Right lung (tissue), 5 donors: ENCODE measurements around the gene HIVEP1. TPM values are rescaled to one million over a fixed set of nuclear protein-coding genes. Genes with fewer than 3 reads are reported as not detected.

Experiments used
- DNase-seq, 2 donors: peaks; one replicate each; pipeline ENCODE4 v3.0.0-alpha.2; 2013
- polyA plus RNA-seq, 5 donors: library from polyadenylated mRNA; unstranded; fragments of 120-200 nt; gene quantifications; one replicate each; pipeline versions ENCODE4 v1.2.1 to v1.2.3, GENCODE V29; 2013; ENCODE audit warnings: inconsistent platforms in 1 of 5, low replicate concordance in 1 of 5; ENCODE audit not compliant: insufficient read length in 5 of 5, insufficient read depth in 1 of 5

Gene HIVEP1
- polyA plus RNA-seq, 5 donors: 21.5 to 28.7 (median 26.7) TPM

DNA sequence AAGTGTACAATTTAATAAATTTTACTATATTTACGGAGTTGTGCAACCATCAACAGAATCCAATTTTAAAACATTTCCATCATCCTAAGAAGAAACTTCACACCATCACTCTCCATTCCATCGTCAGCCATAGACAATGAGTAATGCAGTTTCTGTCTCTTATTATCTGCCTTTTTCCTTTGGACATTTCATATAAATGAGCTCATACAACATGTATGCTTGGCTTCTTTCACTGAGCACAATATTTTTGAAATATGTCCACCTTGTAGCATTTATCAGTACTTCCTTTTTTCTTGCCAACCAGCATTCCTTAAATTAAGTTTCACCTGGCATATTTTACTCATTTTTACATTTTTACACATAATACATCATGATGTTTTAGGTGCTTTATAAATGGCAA lies 22.7 kb upstream of the HIVEP1 start:
- DNase-seq: no peak

DNA sequence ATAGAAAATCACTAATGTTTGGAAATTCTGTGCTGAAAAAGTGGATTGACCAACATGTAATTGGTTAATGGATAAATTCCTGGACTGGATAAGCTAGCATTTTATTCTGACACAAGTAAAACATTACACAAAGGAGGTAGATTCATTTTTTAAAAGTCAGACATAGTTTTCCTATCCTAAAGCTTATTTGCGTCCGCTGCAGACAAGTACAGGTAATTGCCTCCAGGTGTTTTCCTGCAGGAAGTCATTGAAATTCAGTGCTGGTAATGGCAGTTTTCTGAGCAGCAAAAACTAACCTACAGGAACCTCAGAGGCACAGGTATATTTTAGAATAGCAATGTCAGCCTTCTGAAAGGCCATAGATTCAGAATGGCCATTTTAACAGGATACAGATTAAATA lies 20.0 kb upstream of the HIVEP1 start:
- no peak for DNase-seq

DNA sequence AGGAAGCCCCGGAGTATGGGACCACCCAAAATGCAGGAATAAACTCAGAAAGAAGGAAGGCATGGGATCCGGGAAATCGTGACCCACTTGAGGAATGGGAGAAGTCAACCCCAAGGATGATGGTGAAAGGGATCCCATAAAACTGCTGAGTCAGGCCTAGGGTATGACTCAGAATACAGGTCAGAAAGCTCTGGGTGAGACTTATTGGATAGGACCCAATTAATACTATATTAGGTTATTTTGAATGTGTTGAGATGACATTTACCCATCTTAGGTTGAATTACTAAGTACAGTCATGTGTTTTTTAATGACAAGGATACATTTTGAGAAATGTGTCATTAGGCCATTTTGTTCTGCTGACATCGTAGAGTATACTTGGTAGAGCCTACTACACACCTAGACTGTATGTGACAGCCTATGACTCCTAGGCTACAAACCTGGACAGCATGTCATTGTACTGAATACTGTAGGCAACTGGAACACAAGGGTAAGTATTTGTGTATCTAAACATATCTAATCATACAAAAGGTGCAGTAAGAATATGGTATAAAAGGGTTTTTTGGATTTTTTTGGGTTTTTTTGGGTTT lies 17.1 kb upstream of the HIVEP1 start:
- DNase-seq: no peak

DNA sequence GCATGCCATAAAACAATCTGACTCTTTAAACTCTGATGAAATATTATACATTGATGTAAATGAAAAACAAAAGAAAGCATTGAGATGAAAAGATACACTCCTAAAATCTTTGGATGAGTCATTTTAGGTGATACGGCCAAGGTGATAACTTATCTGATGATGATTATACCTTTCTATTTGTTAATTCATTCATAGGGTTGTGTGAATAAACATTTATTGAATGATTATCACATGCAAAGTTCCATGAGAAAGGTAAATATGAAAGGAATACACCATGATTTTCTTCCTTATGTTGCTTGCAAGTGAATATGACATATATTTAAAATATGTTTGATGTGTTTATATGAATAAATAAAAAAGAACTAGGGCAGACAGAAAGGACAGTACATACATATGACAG lies 15.4 kb upstream of the HIVEP1 start:
- no peak for DNase-seq

DNA sequence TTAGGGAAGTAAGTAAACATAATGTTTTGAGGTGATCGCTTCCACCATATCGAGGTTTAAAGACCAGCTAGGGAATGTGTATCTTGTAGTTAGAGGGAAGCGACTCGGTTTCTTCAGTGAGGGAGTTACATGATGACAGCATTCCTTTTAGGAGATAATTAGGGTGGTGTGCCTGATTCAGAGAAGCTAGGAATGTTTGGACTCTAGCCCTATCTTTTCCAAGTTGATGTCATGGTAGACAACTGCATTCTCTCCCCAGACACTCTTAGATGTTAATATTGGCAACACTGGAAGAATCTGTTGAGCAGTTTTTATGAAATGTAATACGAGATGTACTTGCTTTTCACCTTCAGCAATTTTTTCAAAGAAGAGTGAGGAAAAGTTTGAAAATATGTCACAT lies 12.9 kb upstream of the HIVEP1 start:
- DNase-seq: peak in 1 of 2 donors; percentile 39

DNA sequence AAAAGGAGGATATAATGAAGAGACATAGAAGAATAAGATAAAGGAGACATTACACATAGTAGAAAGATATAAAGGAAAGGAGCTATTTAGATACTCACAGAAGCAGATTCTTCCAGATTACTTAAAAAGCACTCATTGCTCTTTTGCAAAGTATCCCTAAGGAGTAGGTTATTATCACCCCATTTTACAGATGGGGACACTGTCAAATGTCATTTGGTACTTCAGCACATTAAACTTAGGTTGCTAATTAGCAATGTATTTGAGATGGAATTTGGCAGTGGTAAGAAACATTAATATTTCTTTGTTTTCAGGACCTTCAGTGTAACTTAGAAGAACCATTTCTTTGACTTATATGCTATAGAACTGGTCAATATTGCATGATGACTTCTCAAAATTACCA lies 11.9 kb upstream of the HIVEP1 start:
- DNase-seq: no peak

DNA sequence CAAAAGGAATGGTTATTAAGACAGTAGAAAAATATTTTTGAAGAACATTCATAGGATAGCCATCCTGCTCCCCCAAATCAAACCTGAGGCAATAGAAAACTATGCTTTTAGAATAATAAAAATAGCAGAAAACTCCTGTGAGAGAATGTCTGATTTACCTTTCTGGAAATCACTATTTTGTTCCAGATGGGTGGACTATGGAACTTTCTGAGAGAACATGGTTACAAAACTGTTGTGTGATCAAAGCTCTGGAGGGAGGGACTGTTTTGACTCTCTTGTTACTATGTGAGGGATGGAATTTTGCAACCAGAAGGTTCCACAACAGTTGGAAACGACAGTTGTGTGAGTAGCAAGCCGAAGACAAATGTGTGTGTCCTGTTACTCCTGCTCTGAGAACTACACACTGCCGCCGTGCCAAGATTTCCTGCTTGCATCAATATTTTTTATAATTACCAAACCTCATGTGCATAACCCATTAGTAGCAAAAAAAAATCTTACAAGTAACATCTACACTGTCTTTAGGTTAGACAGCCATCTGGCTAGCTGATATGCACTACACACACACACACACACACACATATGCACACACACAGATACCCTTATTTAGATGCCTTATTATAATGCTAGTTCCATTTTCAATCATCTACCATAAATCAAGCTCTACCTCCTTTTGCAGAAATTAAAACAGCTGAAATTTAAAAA lies 11.0 kb upstream of the HIVEP1 start:
- peak in 1 of 2 donors; percentile 57 for DNase-seq

DNA sequence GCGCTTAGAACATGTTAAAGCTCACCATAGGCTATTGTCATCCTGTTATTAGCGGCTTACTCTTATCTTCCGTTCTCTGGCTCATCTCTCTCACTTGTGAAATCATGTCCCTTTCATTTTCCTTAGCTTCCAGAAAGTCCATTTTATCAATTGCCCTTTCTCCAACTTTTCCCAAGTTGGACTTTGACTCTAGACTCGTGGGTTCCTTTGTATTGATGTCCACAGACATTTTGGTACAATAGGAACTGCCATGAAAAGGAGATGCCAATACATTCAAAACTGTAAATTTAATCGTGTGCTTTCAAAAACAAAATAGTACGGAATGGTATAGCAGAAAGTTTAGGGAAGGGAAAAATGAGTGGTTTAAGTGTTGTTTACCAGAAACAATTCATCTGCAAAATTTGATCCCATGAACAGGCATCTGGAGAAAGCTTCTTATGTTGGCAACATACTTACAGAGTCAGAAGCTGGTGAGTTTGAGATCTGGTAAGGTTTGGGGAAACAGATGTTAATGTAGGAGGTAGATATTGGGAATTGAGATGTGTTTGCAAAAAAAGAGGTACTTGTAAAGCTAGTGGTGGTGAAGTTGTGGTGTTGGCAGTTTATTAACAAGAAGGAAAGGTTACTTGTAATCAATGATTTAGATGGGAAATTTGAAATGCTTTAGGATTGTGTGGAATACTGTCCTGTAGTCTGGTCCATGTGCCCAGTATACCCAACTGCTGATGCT lies 10.2 kb upstream of the HIVEP1 start:
- DNase-seq: no peak

DNA sequence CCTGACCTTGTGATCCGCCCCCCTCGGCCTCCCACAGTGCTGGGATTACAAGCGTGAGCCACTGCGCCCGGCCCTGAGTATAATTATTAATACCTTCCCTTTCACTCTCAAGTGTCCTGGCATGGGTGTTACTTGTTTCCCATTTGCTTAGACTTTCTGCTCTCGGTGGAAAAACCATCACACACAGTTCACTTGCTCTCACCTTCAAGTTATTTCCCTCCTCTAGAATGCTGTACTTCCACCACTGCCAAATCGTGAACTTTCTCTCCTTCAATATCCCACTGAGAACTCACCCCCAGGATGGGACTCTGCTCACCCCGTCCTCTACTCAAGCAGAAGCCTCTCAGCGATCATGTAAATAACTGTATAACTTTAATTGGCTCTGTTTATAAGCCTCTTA lies 4.6 kb upstream of the HIVEP1 start:
- DNase-seq: no peak

DNA sequence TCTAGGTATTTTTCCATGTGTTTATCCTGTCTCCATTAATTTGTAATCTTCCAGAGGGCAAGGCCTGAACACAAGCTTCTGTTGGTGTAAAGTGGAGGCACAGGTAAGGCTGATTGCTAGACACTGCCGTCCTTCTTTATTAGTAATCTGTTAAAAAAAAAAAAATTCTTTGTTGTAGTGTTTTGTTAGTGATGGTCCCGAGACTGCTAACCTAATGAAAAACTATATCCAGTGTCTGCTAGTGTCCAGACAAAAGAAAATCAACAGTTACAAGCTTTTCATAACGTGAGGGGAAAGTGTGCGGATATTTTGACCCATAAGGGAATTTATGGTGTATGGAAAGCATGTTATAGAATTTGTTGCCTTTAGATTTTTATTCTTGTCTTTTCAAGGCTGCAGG lies 4.2 kb upstream of the HIVEP1 start:
- DNase-seq: peak in 1 of 2 donors; percentile 14

DNA sequence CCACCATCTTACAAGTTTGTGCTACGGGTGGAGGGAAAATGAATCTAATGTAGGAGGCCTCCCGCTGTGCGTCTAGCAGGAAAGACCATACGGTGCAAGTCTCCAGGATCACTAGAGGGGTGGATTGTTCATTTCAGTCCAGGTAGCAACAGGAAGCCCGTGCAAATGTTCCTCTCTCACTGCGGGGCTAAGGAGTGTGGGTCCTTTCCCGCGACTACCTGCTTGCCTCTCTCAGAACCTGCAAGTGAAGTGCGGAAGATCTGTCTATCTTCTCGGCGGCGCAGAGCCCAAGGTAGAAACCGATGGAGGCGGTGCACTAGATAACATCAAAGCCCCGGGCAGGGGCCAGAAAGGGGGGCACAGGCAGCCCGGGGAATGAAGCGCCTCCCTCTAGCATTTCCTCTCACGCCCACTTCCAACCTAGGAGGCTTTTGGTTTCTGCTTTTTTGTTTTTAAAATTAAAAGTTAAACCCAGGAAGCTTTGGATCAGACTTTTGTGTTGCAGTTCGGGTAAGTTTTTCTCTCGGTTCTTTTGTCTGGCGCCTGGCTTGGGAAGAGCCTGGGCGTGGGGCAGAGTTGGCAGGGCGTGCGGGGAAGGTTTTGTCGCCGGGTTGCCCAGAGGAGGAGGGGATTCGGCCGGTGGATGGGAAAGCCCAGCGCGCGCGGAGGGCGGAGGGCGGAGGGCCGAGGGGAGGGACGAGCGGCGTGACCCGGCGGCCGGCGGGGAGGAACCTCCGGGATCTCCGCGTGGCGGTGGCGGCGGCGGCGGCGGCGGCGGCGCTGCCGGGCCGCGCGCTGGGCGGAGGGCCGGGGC lies 3.5 kb upstream of the HIVEP1 start:
- DNase-seq: peak; percentile 82

DNA sequence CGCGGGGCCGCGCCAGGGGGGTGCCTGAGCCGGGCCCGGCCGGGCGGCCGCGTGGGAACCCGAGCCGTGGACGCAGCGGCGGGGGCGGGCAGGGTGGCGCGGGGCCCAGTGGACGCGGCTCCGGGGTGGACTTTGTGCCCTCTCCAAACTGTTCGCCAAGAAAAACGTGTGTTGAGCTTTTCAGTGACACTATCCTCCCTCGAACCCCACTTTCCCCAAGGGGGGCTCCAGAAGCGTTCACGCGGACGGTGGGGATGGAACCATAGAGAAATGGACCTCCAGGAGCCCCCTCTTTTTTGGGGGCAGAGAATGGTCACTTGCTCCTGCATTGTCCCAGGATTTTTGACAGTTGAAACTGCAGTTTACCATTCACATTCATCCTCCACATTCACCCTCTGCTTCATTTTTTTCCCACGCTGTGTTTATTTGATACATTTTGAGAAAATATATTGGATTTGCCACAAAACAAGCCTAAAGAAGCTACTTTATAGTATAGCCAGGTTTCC lies 2.9 kb upstream of the HIVEP1 start:
- no peak for DNase-seq

DNA sequence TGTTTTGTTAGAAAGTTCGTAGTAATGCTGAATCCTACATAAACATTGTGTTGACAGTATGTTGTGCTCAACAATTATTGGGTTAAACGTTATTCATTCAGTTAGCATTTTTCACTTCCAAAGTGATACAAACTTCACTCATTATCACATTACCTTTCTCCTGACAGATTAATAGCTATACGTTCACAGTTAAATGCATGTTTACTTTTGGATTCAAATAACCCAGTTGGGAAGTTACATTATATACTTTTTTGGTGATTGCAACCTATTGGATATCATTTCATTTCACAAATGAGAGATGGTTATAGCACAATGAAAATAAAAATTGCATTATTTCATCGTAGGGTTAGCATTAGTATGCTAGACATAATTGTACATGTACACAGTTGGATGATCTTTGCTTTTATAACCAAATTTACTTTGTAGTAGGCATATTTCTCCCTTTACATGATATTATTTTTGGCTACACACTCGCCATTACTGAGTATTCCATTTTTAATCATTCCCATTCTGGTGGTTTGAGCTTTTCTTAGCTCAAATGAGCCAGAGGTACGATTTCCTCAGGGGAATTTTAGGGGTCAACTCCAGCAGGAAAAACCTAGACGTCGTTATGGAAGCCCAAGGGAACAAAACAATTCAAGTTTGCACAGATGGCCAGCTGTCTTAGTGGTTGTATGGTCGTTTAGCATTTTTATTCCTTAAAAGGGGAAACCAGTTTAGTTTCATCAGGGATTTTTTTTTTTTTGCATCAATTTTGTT lies 2.1 kb upstream of the HIVEP1 start:
- no peak for DNase-seq

DNA sequence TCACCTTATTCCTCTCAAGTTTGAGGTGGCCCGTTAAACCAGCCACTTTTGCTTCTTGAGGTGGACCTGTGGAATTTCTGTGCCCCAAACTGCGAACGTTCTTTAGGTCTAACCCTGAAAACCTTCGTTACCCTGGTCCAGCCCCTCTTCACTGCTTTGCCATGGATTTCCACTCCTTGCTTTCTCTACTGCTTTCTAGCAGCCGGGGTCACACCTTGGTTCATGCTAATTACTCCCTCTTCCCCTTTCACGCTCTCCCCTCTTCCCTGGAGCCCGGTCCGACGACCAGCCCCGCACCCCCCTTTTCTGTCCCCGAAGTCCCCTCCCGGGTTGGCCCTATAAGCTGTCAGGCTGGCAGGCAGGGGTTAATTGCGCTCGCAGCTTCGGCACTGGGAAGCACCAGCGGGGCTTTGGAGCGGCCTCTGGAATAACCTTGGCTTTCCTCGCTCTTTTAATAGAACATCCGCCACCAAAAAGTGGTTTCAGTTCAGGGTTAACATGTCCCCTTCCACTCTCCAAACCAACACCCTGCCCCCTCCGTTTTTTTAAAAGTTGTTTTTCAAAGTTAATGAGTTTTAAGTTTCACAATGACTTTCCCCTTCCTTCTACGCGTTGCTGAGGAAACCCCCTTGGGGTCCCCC lies 1.4 kb upstream of the HIVEP1 start:
- DNase-seq: no peak

DNA sequence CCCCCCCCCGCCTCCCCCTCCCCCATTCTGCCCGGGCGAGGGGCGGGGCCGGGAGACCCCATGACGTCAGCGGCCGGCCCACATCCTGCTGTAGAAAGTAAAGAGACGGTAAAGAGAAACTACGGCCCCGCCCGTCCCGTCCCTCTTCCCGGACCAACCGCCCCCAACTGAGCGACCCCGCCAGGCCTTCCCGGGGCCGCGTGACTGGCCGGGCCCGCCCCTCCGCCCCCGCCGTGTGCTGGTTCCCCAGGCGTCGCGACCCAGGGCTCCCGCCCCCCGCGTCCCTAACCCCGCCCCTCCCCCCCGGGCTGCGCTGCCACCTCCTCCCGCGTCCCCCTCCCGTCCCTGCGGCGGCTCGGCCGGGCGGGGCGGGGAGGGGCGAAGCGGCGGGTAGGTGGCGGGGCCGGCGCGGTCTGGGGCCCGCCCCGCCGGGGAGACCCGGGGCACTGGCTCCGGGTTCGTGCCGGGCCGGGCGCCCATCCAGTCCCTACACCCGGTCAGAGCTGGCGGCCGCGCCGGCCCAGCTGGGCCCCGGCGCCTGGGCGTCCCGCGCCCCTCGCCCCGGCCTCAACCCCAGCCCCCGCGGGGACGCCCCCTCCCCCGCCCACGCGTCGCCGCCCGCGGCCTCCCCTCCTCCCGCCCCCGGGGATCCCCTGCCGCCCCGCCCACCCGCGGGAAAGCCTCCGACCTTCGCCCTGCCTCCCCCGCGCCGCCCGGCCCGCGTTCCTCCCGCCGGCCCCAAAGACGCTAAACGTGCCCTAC lies 655 bp upstream of the HIVEP1 start:
- peak; percentile 94 to 95 for DNase-seq

DNA sequence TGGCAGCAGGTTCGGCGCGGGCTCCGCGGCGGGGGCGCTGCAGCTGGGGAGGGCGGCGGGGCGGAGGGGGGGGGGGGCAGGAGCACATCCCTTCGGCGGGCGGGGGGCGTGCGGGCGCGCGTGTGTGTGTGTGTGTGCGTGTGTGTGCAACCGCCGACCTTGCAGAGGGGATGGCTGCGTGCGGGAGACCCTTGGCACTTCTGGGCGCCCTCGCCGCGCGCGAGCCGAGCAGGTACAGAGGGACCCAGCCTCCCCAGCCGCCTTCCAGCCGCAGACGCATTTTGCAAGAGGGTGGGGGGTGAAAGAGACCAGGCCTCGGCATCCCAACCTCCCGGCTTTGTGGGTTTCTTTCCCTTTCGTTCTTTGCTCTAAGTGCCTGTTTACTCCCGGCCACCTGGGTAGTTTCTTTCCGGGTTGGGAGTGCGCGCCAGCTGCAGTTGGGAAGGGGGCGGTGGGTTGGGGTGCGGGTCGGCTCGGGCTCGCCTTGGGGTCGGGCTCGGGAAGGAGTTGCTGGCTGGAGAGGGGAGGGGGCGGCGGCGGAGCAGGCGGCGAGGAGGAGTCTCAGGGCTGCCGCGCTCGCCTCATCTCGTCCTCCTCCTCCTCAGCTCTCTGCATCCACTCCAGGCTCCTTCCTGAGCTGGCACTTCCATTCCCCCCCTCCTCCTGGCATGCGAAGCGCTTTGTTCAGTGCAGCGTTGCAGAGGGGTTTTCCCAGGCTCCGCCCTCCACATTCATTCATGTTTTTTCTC lies 620 bp downstream of the HIVEP1 start:
- DNase-seq: peak; percentile 82 to 88

DNA sequence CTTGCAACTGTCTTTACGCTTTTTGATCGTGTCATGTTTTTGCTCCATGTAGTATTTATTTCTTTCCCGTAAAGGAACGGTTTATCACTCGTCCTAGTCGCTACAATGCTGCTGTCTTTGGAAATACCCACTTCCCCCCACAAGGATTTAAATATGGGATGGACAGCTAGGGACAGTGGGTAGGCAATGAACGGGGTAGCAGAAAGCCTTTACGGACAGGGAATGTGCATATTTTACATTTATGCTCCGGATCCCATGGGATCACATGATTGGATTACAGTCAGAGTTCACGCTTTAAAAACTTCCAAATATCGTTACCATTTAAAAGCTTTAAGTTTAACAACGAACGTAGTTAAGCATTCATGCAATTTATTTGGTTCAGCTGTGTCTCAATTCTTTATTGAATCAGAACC lies 1.2 kb downstream of the HIVEP1 start:
- DNase-seq: no peak

DNA sequence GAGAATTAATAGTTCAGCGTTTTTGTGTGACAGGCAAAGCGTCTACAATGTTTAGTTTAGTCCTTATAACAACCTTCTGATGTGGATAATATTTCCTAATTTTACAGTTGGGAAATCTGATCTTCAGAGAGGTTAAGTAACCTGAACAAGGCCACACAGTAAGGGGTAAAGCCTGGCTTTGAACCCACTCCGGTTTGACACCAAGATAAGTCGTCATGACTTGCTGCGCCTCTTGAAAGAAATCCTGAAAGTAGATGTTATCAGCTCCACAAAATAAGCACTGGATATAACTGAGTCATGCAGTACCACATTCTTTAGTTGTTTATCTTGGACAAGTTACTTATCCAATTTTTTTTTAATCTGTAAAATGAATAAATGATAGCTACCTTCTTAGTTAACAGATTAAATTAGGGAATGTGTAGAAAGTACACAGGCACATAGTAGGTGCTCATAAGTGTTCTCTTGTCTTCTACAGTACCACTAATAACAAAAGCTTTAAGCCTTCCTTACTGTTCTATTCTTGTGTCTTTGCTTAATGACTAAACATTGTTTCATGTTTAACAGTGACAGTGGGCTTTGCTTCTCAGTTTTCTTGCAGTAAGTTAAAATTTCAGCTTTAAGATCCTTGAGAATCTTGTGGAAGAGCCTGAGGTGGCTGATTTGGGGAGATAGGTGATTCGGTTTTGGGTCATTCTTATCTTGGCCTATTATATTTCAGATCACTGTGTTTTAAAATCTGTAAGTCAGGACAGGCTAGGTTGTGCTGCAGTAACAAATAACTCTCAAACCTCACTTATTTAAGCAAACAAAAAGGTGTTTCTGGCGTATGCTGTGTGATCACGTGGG lies 2.1 kb downstream of the HIVEP1 start:
- no peak for DNase-seq

DNA sequence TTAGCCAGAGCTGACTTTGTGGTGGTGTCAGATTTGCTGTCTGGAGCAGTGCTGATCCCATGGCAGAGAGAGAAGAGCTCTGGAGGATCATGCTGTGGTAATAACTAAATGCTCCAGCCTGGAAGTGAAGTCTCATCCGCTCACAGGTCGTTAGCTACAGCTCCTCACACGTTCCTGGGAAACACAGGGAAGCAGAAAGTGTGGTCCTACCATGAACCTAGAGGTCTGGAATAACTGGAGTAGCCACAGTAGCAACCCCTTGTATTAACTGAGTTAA lies 2.7 kb downstream of the HIVEP1 start:
- no peak for DNase-seq
